Uterus (tissue), 4 donors: ENCODE results near the gene LMBR1. TPM values are rescaled to one million over a fixed set of nuclear protein-coding genes. Genes with fewer than 3 reads are reported as not detected.

Experiments
- DNase-seq, 2 donors: peaks; one replicate each; pipeline ENCODE4 v3.0.0-alpha.2; 2019 to 2020
- H3K27ac ChIP-seq, 2 donors: fragments of 200-600 bp; sonication (generic); 1 replicate in 1 of 2; 2 replicates in 1 of 2; pipeline ENCODE4 v1.5.1; 2016 to 2018
- H3K27me3 ChIP-seq, 2 donors: fragments of 200-600 bp; sonication (generic); one replicate each; pipeline ENCODE4 v1.5.1; 2018 to 2019; ENCODE audit warnings: control low read depth in 1 of 2
- H3K36me3 ChIP-seq, 2 donors: fragments of 200-600 bp; sonication (generic); one replicate each; pipeline ENCODE4 v1.5.1; 2019; ENCODE audit warnings: control low read depth in 1 of 2
- H3K4me1 ChIP-seq, 2 donors: fragments of 200-600 bp; sonication (generic); one replicate each; pipeline ENCODE4 v1.5.1; 2018 to 2019; ENCODE audit warnings: control low read depth in 1 of 2
- H3K4me3 ChIP-seq, 2 donors: fragments of 200-600 bp; sonication (generic); 1 replicate in 1 of 2; 2 replicates in 1 of 2; pipeline ENCODE4 v1.5.1; 2018 to 2019; ENCODE audit warnings: mild to moderate bottlenecking in 1 of 2
- H3K9me3 ChIP-seq, 2 donors: fragments of 200-600 bp; sonication (generic); one replicate each; pipeline ENCODE4 v1.5.1; 2019; ENCODE audit warnings: control low read depth in 1 of 2
- POLR2A ChIP-seq, 2 donors: fragments of 450-650 bp; IDR thresholded peaks; one replicate each; pipeline ENCODE4 v1.6.1; 2016; ENCODE audit warnings: antibody characterized with exemption in 2 of 2, mild to moderate bottlenecking in 1 of 2, moderate library complexity in 1 of 2
- intact Hi-C: fragments of 100-400 bp; cut with DNase I; formaldehyde crosslinking; loops from one replicate; pipeline ENCODE4 v1.15.1; 2023; ENCODE audit warnings: low total_unique reads
- total RNA-seq, 4 donors: library from RNA; depleted of rRNA in 3 of 4; stranded (reverse); fragments of >200 nt in 3 of 4; gene quantifications; one replicate each; pipeline versions ENCODE4 v1.1.0 to v1.2.4, GENCODE V29; 2014 to 2023
- TF ChIP-seq, protein P1 (sequence below), 4 experiments: fragments of 200-600 bp in 2 of 4; fragments of 450-650 bp in 2 of 4; sonication (generic) in 2 of 4; IDR thresholded peaks; one replicate each; pipeline ENCODE4 v1.5.1; 2016 to 2019; ENCODE audit warnings: antibody characterized with exemption in 4 of 4, mild to moderate bottlenecking in 2 of 4, moderate library complexity in 1 of 4
- donor health status: DM: yes; HTN: yes; CAD: no.

The LMBR1 gene
- total RNA-seq, 4 donors from 2014 or later = 54.4 to 1,378 (median 140) TPM

- H3K27me3 ChIP-seq = no peaks in the 10 kb centered on the region
- H3K4me3 ChIP-seq = no peak overlapping the region
- no peaks in the 10 kb centered on the region for H3K9me3 ChIP-seq
- no peak overlapping the region for H3K27ac ChIP-seq
- intact Hi-C loops = no loop called here
- TF ChIP-seq POLR2A (IDR thresholded peaks at IDR 0.05) = no peak
- TF ChIP-seq, protein P1, sequence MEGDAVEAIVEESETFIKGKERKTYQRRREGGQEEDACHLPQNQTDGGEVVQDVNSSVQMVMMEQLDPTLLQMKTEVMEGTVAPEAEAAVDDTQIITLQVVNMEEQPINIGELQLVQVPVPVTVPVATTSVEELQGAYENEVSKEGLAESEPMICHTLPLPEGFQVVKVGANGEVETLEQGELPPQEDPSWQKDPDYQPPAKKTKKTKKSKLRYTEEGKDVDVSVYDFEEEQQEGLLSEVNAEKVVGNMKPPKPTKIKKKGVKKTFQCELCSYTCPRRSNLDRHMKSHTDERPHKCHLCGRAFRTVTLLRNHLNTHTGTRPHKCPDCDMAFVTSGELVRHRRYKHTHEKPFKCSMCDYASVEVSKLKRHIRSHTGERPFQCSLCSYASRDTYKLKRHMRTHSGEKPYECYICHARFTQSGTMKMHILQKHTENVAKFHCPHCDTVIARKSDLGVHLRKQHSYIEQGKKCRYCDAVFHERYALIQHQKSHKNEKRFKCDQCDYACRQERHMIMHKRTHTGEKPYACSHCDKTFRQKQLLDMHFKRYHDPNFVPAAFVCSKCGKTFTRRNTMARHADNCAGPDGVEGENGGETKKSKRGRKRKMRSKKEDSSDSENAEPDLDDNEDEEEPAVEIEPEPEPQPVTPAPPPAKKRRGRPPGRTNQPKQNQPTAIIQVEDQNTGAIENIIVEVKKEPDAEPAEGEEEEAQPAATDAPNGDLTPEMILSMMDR (IDR thresholded peaks at IDR 0.05) = no peak
- H3K4me1 ChIP-seq = no peaks in the 10 kb centered on the region
- DNase-seq = no peak
- H3K36me3 ChIP-seq = no peaks in the 10 kb centered on the region
Observed at GRCh38 chr7:156772725-156773124, 120.3 kb downstream of the LMBR1 start.

DNA sequence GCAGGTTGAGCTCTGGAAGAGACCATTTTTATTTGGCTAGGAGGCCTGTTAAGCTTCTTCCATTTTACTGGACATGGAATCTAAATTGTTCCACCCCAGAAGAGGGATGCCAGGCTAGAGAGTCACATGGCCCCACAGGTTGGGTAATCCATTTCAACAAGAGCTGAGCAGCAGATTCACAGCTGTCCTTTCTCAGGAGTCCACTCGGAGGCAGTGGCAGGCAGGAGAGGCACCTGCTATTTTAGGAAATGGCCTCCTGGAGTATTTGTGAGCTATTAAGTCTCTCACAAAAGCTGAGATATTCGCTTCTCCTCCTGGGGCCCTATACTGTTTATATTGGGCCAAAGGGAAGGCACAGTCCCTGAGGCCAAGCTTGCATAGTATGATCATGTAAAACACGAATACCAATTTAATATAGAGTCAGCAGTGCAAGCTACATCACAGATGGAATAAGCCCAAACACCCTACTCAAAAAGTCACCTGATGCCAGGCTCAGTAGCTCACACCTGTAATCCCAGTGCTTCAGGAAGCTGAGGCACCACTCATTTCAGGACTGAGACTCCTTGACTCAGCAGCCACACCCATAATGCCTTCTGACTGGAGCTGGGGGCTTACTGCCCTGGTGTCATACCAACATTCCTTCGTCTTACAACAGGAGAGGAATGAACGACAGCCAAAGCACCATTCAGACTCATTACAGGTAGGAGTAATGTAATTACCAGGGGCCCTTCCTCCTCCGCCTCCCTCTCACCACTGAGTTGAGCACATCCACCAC is 124.1 kb downstream of the LMBR1 start:
- no peak for TF ChIP-seq POLR2A (IDR thresholded peaks at IDR 0.05)
- TF ChIP-seq, protein P1 (IDR thresholded peaks at IDR 0.05) = no peak
- H3K27ac ChIP-seq = no peak overlapping the region

GRCh38 chr7:156766666-156767065 is 126.3 kb downstream of the LMBR1 start:
- intact Hi-C loops = no loop called here

More for the DNA sequence above, 124.1 kb downstream of the LMBR1 start:
- Histone ChIP-seq H3K27me3 (no peaks in the 10 kb centered on the region), H3K4me1 (no peaks in the 10 kb centered on the region), H3K36me3 (no peaks in the 10 kb centered on the region), H3K4me3 (no peak overlapping the region), H3K9me3 (no peaks in the 10 kb centered on the region)
- intact Hi-C loops = no loop called here
- no peak for DNase-seq

GRCh38 chr7:156765901-156766656 is 126.9 kb downstream of the LMBR1 start:
- no peak overlapping the region for H3K4me3 ChIP-seq
- TF ChIP-seq, protein P1 (IDR thresholded peaks at IDR 0.05) = no peak
- TF ChIP-seq POLR2A (IDR thresholded peaks at IDR 0.05) = no peak
- DNase-seq = no peak
- H3K27me3 ChIP-seq = no peaks in the 10 kb centered on the region
- intact Hi-C loops = no loop called here
- H3K36me3 ChIP-seq = no peaks in the 10 kb centered on the region
- H3K4me1 ChIP-seq = no peaks in the 10 kb centered on the region
- no peaks in the 10 kb centered on the region for H3K9me3 ChIP-seq
- no peak overlapping the region for H3K27ac ChIP-seq

More at GRCh38 chr7:156766666-156767065, 126.3 kb downstream of the LMBR1 start:
- TF ChIP-seq, protein P1 (IDR thresholded peaks at IDR 0.05) = no peak
- TF ChIP-seq POLR2A (IDR thresholded peaks at IDR 0.05) = no peak
- Histone ChIP-seq H3K4me3 (no peak overlapping the region), H3K27me3 (no peaks in the 10 kb centered on the region), H3K36me3 (no peaks in the 10 kb centered on the region), H3K27ac (no peak overlapping the region), H3K4me1 (no peaks in the 10 kb centered on the region), H3K9me3 (no peaks in the 10 kb centered on the region)
- no peak for DNase-seq

DNA sequence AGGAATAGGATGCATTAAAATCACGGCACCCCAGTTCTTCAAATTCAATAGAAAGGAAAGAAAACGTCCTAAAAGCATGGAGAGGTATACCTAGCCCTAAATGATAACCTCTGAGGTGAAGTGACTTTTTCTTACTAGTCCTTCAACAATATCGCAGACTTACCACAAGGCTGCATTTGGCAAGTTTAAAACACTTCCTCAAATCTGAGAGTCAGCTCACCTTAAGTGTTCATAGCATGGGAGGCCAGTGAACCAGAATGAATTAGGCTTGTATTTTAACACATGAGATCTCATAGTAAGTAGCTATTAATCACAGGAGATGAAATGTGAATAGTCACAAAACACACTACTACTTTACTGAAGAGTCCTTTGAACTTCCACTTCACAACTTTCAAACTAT is 128.2 kb downstream of the LMBR1 start:
- no peaks in the 10 kb centered on the region for H3K27me3 ChIP-seq
- DNase-seq = no peak
- intact Hi-C loops = no loop called here
- no peaks in the 10 kb centered on the region for H3K9me3 ChIP-seq
- no peak for TF ChIP-seq POLR2A (IDR thresholded peaks at IDR 0.05)
- TF ChIP-seq, protein P1 (IDR thresholded peaks at IDR 0.05) = no peak
- H3K4me3 ChIP-seq = no peak overlapping the region
- no peaks in the 10 kb centered on the region for H3K36me3 ChIP-seq
- no peaks in the 10 kb centered on the region for H3K4me1 ChIP-seq
- no peak overlapping the region for H3K27ac ChIP-seq
